Common myeloid progenitor, CD34-positive (primary cell): ENCODE measurements around the gene PARVB.

ENCODE experiments used
- CTCF ChIA-PET: fragments of 350-600 bp; sonication (Branson Sonifier 250); formaldehyde crosslinking; loops from one replicate; lab custom pipeline; 2021; ENCODE audit warnings: antibody characterized with exemption; lab: Charles Lee
- POLR2A ChIA-PET: fragments of 350-600 bp; sonication (Branson Sonifier 250); formaldehyde crosslinking; loops from one replicate; lab custom pipeline; 2021; ENCODE audit warnings: antibody characterized with exemption; lab: Charles Lee
- DNase-seq, 3 donors: peaks; one replicate each; pipeline versions ENCODE4 v3.0.0 to v3.0.0-alpha.2; 2013
- H3K27ac ChIP-seq, 2 experiments: 1 replicate in 1 of 2; 2 replicates in 1 of 2; pipeline ENCODE4 v1.7.0; 2013; ENCODE audit warnings: inconsistent platforms in 2 of 2, low read length in 2 of 2, mild to moderate bottlenecking in 2 of 2, low read depth in 1 of 2, moderate library complexity in 1 of 2; ENCODE audit not compliant: severe bottlenecking in 2 of 2, insufficient read depth in 1 of 2, poor library complexity in 1 of 2
- H3K27me3 ChIP-seq, 5 experiments: replicated peaks in 2 of 5; 1 replicate in 3 of 5; 2 replicates in 2 of 5; pipeline versions ENCODE4 v1.6.1 to v1.7.0; 2013; ENCODE audit warnings: low read length in 4 of 5, mild to moderate bottlenecking in 2 of 5, moderate library complexity in 2 of 5, inconsistent platforms in 1 of 5; ENCODE audit not compliant: insufficient read depth in 5 of 5, control insufficient read depth in 4 of 5
- H3K36me3 ChIP-seq, 4 experiments: 1 replicate in 2 of 4; 2 replicates in 2 of 4; pipeline versions ENCODE4 v1.6.1 to v1.7.0; 2013; ENCODE audit warnings: low read length in 3 of 4, control low read depth in 1 of 4, mild to moderate bottlenecking in 1 of 4; ENCODE audit not compliant: control insufficient read depth in 4 of 4, insufficient read depth in 4 of 4
- H3K4me1 ChIP-seq, 4 experiments: 1 replicate in 3 of 4; 2 replicates in 1 of 4; pipeline versions ENCODE4 v1.6.1 to v1.7.1; 2013; ENCODE audit warnings: low read length in 3 of 4, mild to moderate bottlenecking in 3 of 4, control low read depth in 1 of 4, inconsistent platforms in 1 of 4, moderate library complexity in 1 of 4; ENCODE audit not compliant: control insufficient read depth in 4 of 4, insufficient read depth in 4 of 4; ENCODE audit errors: control extremely low read depth in 1 of 4
- H3K4me3 ChIP-seq, 7 experiments: 1 replicate in 4 of 7; 2 replicates in 3 of 7; pipeline versions ENCODE4 v1.5.1 to v1.7.0; 2013; ENCODE audit warnings: mild to moderate bottlenecking in 7 of 7, low read length in 6 of 7, moderate library complexity in 6 of 7, inconsistent platforms in 2 of 7, low read depth in 2 of 7, control low read depth in 1 of 7; ENCODE audit not compliant: insufficient read depth in 4 of 7, control insufficient read depth in 1 of 7; ENCODE audit errors: extremely low read depth in 1 of 7
- H3K9me3 ChIP-seq, 5 experiments: 1 replicate in 4 of 5; 2 replicates in 1 of 5; pipeline versions ENCODE4 v1.6.1 to v1.7.1; 2013; ENCODE audit warnings: low read length in 4 of 5, mild to moderate bottlenecking in 2 of 5, inconsistent platforms in 1 of 5, low read depth in 1 of 5, moderate library complexity in 1 of 5; ENCODE audit not compliant: control insufficient read depth in 4 of 5, insufficient read depth in 2 of 5; ENCODE audit errors: control extremely low read depth in 1 of 5
- WGBS: methylation state at CpG from one replicate; pipeline ENCODE4 v1.1.5; 2013; ENCODE audit not compliant: insufficient coverage; 5-methylcytosine and 5-hydroxymethylcytosine counted together

Gene PARVB

DNA sequence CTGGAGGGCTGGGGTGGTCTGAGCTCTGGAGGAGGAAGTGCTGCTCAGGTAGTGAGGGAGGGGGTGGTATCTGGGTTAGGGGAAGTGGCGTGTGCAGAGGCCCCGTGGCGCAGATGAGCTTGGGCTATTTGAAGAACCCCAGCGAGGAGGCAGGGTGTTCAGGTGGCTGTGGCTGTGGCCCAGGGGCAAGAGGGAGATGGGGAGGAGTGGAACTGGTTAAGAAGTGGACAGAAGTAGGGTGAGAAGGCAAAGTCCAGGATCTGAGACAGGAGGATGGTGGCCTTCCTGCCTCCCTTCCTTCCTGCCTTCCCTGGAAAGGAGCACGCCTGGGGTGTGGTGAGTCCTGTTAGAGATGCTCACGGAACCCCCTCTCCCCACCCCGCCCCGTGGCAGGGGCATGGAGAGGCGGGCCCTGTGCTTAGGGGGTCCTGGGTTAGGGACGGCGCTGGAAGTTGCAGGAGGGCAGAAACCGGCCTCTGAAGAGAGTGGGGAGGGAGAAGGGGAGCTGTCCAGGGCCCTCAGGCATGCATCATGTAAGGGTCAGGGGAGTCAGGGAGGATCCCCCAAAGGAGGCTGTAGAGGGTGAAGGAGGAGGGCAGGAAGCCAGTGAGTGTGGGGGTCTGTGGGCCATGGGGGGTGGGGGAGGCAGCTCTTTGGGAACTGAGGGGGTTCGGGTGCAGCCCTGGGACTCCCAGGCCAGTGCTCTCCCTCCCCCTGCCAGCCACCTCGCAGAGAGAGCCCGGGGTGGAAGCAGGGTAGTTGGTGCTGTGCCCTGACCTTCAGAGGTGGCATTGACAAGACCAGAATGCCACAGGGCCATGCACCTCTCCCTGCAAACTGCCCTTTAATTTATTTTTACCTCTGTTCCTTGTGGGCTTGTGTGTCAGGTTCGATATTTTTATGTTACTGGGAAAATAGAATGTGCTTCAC, 92.9 kb downstream of the PARVB start:
- H3K9me3 ChIP-seq, result peaks cover 0 to 6% (median 3%) of the 10 kb centered on the region in 5 experiments
- peaks cover 0 to 43% (median 24%) of the 10 kb centered on the region in 4 experiments for H3K36me3 ChIP-seq
- WGBS, result 59% methylated on average over 7 of the region's 16 CpGs
- peak in 2 of 3 donors; percentile 59 to 64 for DNase-seq
- POLR2A ChIA-PET, result no interaction called here
- no peak overlapping the region for H3K27ac ChIP-seq
- CTCF ChIA-PET, result interaction anchor here (1.0 kb wide), 1 partner anchor 49 kb away, joined by 3 read pairs; no protein-coding TSS in a partner anchor
- no peaks in the 10 kb centered on the region for H3K27me3 ChIP-seq
- no peak overlapping the region for H3K4me3 ChIP-seq
- peaks cover 0 to 11% (median 6%) of the 10 kb centered on the region in 4 experiments for H3K4me1 ChIP-seq

DNA sequence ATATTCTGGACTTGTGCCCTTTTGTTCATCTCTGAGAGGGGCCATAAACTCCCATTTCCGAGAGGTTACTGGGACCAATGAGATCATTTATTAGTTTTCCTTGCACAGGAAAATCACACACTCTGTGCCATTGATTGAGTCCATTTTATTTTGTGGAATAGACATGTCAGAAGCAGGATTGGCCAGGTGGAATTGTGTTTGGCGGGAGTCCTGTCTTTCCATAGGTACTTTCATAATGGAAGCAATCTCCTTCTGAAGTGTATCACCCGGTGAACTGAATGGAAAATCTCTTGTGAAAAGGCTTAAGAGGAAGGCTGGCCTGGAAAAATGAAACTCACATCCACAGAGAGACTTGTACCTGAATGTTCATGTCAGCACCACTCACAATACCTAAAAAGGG, 93.6 kb downstream of the PARVB start:
- DNase-seq, result no peak
- CTCF ChIA-PET, result interaction anchor here (1.0 kb wide), 1 partner anchor 49 kb away, joined by 3 read pairs; no protein-coding TSS in a partner anchor
- Histone ChIP-seq H3K36me3 (peaks cover 0 to 45% (median 25%) of the 10 kb centered on the region in 4 experiments), H3K4me1 (peaks cover 0 to 11% (median 6%) of the 10 kb centered on the region in 4 experiments), H3K9me3 (peaks cover 0 to 8% (median 5%) of the 10 kb centered on the region in 5 experiments), H3K4me3 (no peak overlapping the region), H3K27me3 (no peaks in the 10 kb centered on the region), H3K27ac (no peak overlapping the region)
- WGBS, result 100% methylated on average over 1 of the region's 3 CpGs
- POLR2A ChIA-PET, result no interaction called here

DNA sequence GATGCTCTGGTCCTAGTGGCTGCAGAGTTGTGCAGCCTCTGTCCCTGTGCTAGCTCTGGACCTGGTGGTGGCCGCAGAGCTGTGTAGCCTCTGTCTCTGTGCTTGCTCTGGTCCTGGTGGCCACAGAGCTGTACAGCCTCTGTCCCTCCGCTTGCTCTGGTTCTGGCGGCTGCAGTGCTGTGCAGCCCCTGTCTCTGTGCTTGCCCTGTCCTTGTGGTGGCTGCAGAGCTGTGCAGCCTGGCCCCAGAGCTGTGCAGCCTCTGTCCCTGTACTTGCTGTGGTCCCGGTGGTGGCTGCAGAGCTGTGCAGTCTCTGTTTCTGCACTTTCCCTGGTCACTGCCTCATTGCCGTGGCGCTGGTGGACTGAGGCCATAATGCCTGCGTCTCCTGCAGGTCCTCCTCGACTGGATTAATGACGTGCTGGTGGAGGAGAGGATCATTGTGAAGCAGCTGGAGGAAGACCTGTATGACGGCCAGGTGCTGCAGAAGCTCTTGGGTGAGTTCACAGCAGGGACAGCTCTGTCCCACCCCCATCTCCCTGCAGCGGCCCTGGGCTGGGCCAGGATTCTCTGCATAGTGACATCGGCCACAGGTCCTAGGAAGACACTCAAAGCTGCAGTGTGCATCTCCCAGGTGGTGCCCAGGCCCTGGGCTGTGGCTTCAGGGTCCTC, 94.7 kb downstream of the PARVB start:
- H3K27ac ChIP-seq, result no peak overlapping the region
- peaks cover 0 to 11% (median 6%) of the 10 kb centered on the region in 4 experiments for H3K4me1 ChIP-seq
- POLR2A ChIA-PET, result no interaction called here
- CTCF ChIA-PET, result interaction anchor here (1.1 kb wide), 1 partner anchor 9 kb away, joined by 3 read pairs; no protein-coding TSS in a partner anchor
- DNase-seq, result no peak
- H3K9me3 ChIP-seq, result peaks cover 0 to 8% (median 5%) of the 10 kb centered on the region in 5 experiments
- H3K4me3 ChIP-seq, result no peak overlapping the region
- H3K36me3 ChIP-seq, result peaks cover 0 to 51% (median 28%) of the 10 kb centered on the region in 4 experiments
- WGBS, result 93% methylated on average over 12 of the region's 12 CpGs
- H3K27me3 ChIP-seq, result no peaks in the 10 kb centered on the region

DNA sequence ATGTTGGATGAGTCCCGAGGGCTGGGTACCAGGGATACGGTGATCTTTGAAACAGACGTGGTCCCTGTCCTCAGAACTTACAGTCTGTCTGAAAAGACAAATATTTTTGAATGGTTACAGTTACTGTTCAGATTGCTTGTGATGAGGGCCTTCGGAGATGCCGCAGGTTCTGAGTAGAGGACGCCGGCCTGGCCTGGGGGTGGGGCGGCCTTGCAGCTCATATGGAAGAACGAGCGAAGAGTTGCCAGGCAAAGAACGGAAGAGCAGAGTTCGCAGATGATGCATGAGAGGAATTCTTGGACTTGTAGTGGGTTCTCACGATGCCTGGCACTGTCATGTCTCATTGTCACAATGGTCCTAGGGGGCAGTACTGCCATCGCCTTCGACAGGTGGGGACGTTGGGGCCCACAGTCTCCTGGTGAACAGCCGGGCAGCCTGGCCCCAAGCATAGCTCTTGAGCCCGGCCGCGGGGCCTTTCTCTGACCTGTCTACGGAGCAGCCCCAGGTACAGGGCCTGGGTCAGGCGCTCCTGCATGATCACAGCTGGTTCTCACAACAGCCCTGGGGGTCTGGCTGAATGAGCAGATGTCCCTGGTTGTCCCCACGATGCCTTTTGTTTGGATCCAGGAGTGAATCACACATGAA, 95.7 kb downstream of the PARVB start:
- ChIA-PET POLR2A (no interaction called here), CTCF (interaction anchor here (1.1 kb wide), 1 partner anchor 8 kb away, joined by 3 read pairs; no protein-coding TSS in a partner anchor)
- peaks cover 0 to 11% (median 6%) of the 10 kb centered on the region in 4 experiments for H3K4me1 ChIP-seq
- 99% methylated on average over 23 of the region's 23 CpGs for WGBS
- H3K27ac ChIP-seq, result no peak overlapping the region
- peaks cover 0 to 59% (median 31%) of the 10 kb centered on the region in 4 experiments for H3K36me3 ChIP-seq
- peaks cover 0 to 8% (median 5%) of the 10 kb centered on the region in 5 experiments for H3K9me3 ChIP-seq
- no peak for DNase-seq
- H3K27me3 ChIP-seq, result no peaks in the 10 kb centered on the region
- H3K4me3 ChIP-seq, result no peak overlapping the region

DNA sequence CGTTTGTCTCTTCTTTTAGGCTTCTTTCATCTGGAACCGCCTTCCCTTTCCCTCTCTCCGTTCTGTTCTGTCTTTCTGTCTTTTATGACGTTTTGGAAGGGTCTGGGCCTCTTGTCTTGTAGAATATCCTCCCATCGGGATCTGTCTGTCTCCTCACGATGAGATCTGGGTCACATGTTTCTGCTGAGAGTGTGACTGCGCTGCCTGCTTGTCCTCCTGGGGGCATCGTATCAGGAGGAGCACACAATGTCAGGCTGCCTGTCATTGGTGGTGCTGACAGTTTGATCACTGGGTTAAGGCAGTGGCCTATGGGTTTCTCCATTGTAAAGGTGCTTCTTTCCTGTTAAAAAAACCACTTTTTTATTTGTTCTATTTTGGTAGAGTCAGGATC, 96.2 kb downstream of the PARVB start:
- ChIA-PET POLR2A (no interaction called here), CTCF (no interaction called here)
- Histone ChIP-seq H3K4me1 (peaks cover 0 to 11% (median 6%) of the 10 kb centered on the region in 4 experiments), H3K9me3 (peaks cover 0 to 8% (median 5%) of the 10 kb centered on the region in 5 experiments), H3K36me3 (peaks cover 0 to 63% (median 32%) of the 10 kb centered on the region in 4 experiments), H3K27ac (no peak overlapping the region), H3K4me3 (no peak overlapping the region), H3K27me3 (no peaks in the 10 kb centered on the region)
- WGBS, result 95% methylated on average over 7 of the region's 8 CpGs
- DNase-seq, result no peak

DNA sequence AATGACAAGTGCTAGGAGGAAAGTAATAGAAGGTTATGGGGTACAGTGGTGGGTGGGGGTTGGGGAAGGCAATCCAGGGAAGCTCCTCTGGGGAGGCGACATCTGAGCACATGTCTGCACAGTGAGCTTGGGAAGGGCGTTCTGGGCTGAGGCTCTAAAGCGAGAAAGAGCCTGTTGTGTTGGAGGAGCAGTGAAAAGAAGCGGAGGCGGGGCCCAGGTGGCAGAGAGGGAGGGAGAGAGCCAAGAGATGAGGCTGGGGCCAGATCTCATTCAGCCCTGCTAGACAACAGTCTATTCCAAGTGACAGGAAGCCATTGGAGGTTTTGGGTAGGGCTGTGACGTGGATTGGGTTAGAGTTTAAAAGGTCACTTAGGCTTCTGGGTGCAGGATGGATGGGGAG, 101.3 kb downstream of the PARVB start:
- peaks cover 0 to 11% (median 2%) of the 10 kb centered on the region in 4 experiments for H3K4me1 ChIP-seq
- no peak overlapping the region for H3K27ac ChIP-seq
- ChIA-PET POLR2A (no interaction called here), CTCF (no interaction called here)
- no peak overlapping the region for H3K4me3 ChIP-seq
- 92% methylated on average over 6 of the region's 6 CpGs for WGBS
- no peak for DNase-seq
- H3K27me3 ChIP-seq, result no peaks in the 10 kb centered on the region
- peaks cover 0 to 59% (median 27%) of the 10 kb centered on the region in 4 experiments for H3K36me3 ChIP-seq
- peaks cover 2 to 22% (median 16%) of the 10 kb centered on the region in 5 experiments for H3K9me3 ChIP-seq
